Liver (tissue), 9 donors: ENCODE measurements around the gene UTP15. TPM values are rescaled to one million over a fixed set of nuclear protein-coding genes. Genes with fewer than 3 reads are reported as not detected.
A peak's percentile ranks its signal among the peaks of the same experiment; 100 is the strongest.

ENCODE experiments used
- DNase-seq: peaks from one replicate; pipeline ENCODE4 v3.0.0-alpha.2; 2017; ENCODE audit warnings: low spot score
- H3K27ac ChIP-seq, 2 donors: one replicate each; pipeline ENCODE4 v1.7.0; 2013; ENCODE audit warnings: inconsistent platforms in 2 of 2, low read length in 2 of 2, control low read depth in 1 of 2, low read depth in 1 of 2, mild to moderate bottlenecking in 1 of 2
- H3K27me3 ChIP-seq, 4 donors: one replicate each; pipeline versions ENCODE4 v1.6.1 to v1.7.0; 2013; ENCODE audit warnings: low read length in 3 of 4, inconsistent platforms in 1 of 4, mild to moderate bottlenecking in 1 of 4, moderate library complexity in 1 of 4; ENCODE audit not compliant: control insufficient read depth in 4 of 4, insufficient read depth in 4 of 4
- H3K36me3 ChIP-seq, 4 donors: one replicate each; pipeline versions ENCODE4 v1.6.1 to v1.7.0; 2013; ENCODE audit warnings: low read length in 3 of 4, mild to moderate bottlenecking in 3 of 4, low read depth in 1 of 4, moderate library complexity in 1 of 4; ENCODE audit not compliant: control insufficient read depth in 4 of 4, insufficient read depth in 3 of 4
- H3K4me1 ChIP-seq, 4 donors: one replicate each; pipeline versions ENCODE4 v1.6.1 to v1.7.0; 2013; ENCODE audit warnings: low read length in 3 of 4, mild to moderate bottlenecking in 3 of 4, moderate library complexity in 1 of 4; ENCODE audit not compliant: control insufficient read depth in 4 of 4, insufficient read depth in 4 of 4
- H3K4me3 ChIP-seq, 3 donors: one replicate each; pipeline versions ENCODE4 v1.6.1 to v1.7.0; 2013; ENCODE audit warnings: low read length in 3 of 3, control low read depth in 1 of 3, low read depth in 1 of 3, mild to moderate bottlenecking in 1 of 3
- H3K9ac ChIP-seq, 2 donors: one replicate each; pipeline ENCODE4 v1.7.0; 2013; ENCODE audit warnings: low read length in 2 of 2, mild to moderate bottlenecking in 2 of 2, moderate library complexity in 2 of 2, control low read depth in 1 of 2, low read depth in 1 of 2
- H3K9me3 ChIP-seq, 4 donors: one replicate each; pipeline versions ENCODE4 v1.6.1 to v1.7.0; 2013; ENCODE audit warnings: low read length in 3 of 4; ENCODE audit not compliant: control insufficient read depth in 4 of 4
- EGR1 ChIP-seq, 2 donors: IDR thresholded peaks; 2 replicates each; pipeline ENCODE4 v1.6.1; 2016 to 2018; ENCODE audit warnings: antibody characterized with exemption in 2 of 2, low read depth in 2 of 2
- FOXA1 ChIP-seq: IDR thresholded peaks from 2 replicates; pipeline ENCODE4 v1.6.1; 2016; ENCODE audit warnings: antibody characterized with exemption
- FOXA2 ChIP-seq: IDR thresholded peaks from 2 replicates; pipeline ENCODE4 v1.6.1; 2016; ENCODE audit warnings: antibody characterized with exemption
- GABPA ChIP-seq, 2 donors: IDR thresholded peaks in 1 of 2; conservative IDR thresholded peaks in 1 of 2; 2 replicates each; pipeline ENCODE4 v1.6.1; 2016; ENCODE audit warnings: antibody characterized with exemption in 2 of 2, mild to moderate bottlenecking in 1 of 2, moderate library complexity in 1 of 2
- HNF4A ChIP-seq, 2 donors: conservative IDR thresholded peaks; 2 replicates each; pipeline ENCODE4 v1.6.1; 2016; ENCODE audit warnings: antibody characterized with exemption in 2 of 2, mild to moderate bottlenecking in 2 of 2
- JUND ChIP-seq, 2 donors: IDR thresholded peaks; 2 replicates each; pipeline ENCODE4 v1.6.1; 2016; ENCODE audit warnings: antibody characterized with exemption in 2 of 2
- MAX ChIP-seq: IDR thresholded peaks from 2 replicates; pipeline ENCODE4 v1.6.1; 2016; ENCODE audit warnings: antibody characterized with exemption
- NR2F2 ChIP-seq: IDR thresholded peaks from 2 replicates; pipeline ENCODE4 v1.6.1; 2016; ENCODE audit warnings: antibody characterized with exemption
- RXRA ChIP-seq, 2 donors: IDR thresholded peaks; 2 replicates each; pipeline ENCODE4 v1.6.1; 2017 to 2018; ENCODE audit warnings: antibody characterized with exemption in 2 of 2, mild to moderate bottlenecking in 1 of 2
- SP1 ChIP-seq: IDR thresholded peaks from 2 replicates; pipeline ENCODE4 v1.6.1; 2018; ENCODE audit warnings: antibody characterized with exemption, mild to moderate bottlenecking
- TAF1 ChIP-seq: conservative IDR thresholded peaks from 2 replicates; pipeline ENCODE4 v1.6.1; 2016; ENCODE audit warnings: antibody characterized with exemption, mild to moderate bottlenecking
- YY1 ChIP-seq: IDR thresholded peaks from 2 replicates; pipeline ENCODE4 v1.6.1; 2016; ENCODE audit warnings: antibody characterized with exemption, mild to moderate bottlenecking
- ZBTB33 ChIP-seq: IDR thresholded peaks from 2 replicates; pipeline ENCODE4 v1.6.1; 2016; ENCODE audit warnings: antibody characterized with exemption
- WGBS: extraction: QIAGEN DNeasy Blood & Tissue Kit; methylation state at CpG from one replicate; pipeline ENCODE4 v1.1.7; 2013; 5-methylcytosine and 5-hydroxymethylcytosine counted together
- polyA plus RNA-seq, 2 donors: library from polyadenylated mRNA; stranded (reverse) in 1 of 2; unstranded in 1 of 2; fragments of 200-250 nt in 1 of 2; fragments of >200 nt in 1 of 2; fragmentation: Nextera tagmentation in 1 of 2; extraction: Ambion mirVana in 1 of 2; gene quantifications; one replicate each; pipeline versions ENCODE4 v1.2.1 to v1.2.3, GENCODE V29; 2013 to 2015
- total RNA-seq, 2 donors: library from RNA; depleted of rRNA; stranded (reverse); fragments of >200 nt; gene quantifications; one replicate each; pipeline ENCODE4 v1.2.3, GENCODE V29; 2014
- TF ChIP-seq, protein P1 (sequence below): fragments of 150-350 bp; IDR thresholded peaks from 2 replicates; pipeline ENCODE4 v1.5.1; 2017; ENCODE audit warnings: improper control_type of control experiment, low read depth, low read length; ENCODE audit not compliant: missing input control
- TF ChIP-seq, protein P2 (sequence below): IDR thresholded peaks from 2 replicates; pipeline ENCODE4 v1.6.1; 2016; ENCODE audit warnings: antibody characterized with exemption, mild to moderate bottlenecking
- TF ChIP-seq, protein P3 (sequence below): IDR thresholded peaks from 2 replicates; pipeline ENCODE4 v1.6.1; 2016; ENCODE audit warnings: antibody characterized with exemption
- donor health status: healthy.
- donor health status: healthy.
- donor health status: healthy.
- donor health status: healthy.
- donor health status: healthy.

Gene UTP15
- total and polyA plus RNA-seq, 4 donors, result 3.5 to 18.1 (median 5.4) TPM

GRCh38 chr5:73624888-73625287, 59.3 kb downstream of the UTP15 start:
- TF ChIP-seq JUND (IDR thresholded peaks at IDR 0.05) (no peak), EGR1 (IDR thresholded peaks at IDR 0.05; ENCODE audit: low read depth in 2 of 2) (no peak), GABPA (IDR thresholded peaks at IDR 0.05 in 1 of 2, conservative IDR thresholded peaks at IDR 0.05 in 1 of 2) (no peak), RXRA (IDR thresholded peaks at IDR 0.05) (no peak), TAF1 (no peak), MAX (no peak), YY1 (no peak), FOXA1 (no peak), SP1 (no peak), ZBTB33 (no peak), NR2F2 (no peak)
- TF ChIP-seq, protein P1, sequence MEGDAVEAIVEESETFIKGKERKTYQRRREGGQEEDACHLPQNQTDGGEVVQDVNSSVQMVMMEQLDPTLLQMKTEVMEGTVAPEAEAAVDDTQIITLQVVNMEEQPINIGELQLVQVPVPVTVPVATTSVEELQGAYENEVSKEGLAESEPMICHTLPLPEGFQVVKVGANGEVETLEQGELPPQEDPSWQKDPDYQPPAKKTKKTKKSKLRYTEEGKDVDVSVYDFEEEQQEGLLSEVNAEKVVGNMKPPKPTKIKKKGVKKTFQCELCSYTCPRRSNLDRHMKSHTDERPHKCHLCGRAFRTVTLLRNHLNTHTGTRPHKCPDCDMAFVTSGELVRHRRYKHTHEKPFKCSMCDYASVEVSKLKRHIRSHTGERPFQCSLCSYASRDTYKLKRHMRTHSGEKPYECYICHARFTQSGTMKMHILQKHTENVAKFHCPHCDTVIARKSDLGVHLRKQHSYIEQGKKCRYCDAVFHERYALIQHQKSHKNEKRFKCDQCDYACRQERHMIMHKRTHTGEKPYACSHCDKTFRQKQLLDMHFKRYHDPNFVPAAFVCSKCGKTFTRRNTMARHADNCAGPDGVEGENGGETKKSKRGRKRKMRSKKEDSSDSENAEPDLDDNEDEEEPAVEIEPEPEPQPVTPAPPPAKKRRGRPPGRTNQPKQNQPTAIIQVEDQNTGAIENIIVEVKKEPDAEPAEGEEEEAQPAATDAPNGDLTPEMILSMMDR, result no peak
- TF ChIP-seq, protein P2, sequence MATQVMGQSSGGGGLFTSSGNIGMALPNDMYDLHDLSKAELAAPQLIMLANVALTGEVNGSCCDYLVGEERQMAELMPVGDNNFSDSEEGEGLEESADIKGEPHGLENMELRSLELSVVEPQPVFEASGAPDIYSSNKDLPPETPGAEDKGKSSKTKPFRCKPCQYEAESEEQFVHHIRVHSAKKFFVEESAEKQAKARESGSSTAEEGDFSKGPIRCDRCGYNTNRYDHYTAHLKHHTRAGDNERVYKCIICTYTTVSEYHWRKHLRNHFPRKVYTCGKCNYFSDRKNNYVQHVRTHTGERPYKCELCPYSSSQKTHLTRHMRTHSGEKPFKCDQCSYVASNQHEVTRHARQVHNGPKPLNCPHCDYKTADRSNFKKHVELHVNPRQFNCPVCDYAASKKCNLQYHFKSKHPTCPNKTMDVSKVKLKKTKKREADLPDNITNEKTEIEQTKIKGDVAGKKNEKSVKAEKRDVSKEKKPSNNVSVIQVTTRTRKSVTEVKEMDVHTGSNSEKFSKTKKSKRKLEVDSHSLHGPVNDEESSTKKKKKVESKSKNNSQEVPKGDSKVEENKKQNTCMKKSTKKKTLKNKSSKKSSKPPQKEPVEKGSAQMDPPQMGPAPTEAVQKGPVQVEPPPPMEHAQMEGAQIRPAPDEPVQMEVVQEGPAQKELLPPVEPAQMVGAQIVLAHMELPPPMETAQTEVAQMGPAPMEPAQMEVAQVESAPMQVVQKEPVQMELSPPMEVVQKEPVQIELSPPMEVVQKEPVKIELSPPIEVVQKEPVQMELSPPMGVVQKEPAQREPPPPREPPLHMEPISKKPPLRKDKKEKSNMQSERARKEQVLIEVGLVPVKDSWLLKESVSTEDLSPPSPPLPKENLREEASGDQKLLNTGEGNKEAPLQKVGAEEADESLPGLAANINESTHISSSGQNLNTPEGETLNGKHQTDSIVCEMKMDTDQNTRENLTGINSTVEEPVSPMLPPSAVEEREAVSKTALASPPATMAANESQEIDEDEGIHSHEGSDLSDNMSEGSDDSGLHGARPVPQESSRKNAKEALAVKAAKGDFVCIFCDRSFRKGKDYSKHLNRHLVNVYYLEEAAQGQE, result no peak
- DNase-seq, result no peak
- H3K4me3 ChIP-seq, result no peak overlapping the region
- WGBS, result 93% methylated on average over 6 of the region's 6 CpGs
- peaks cover 12 to 31% (median 25%) of the 10 kb centered on the region in 4 donors for H3K4me1 ChIP-seq
- no peak overlapping the region for H3K9ac ChIP-seq
- no peaks in the 10 kb centered on the region for H3K27me3 ChIP-seq
- no peak overlapping the region for H3K27ac ChIP-seq
- H3K36me3 ChIP-seq, result no peaks in the 10 kb centered on the region
- H3K9me3 ChIP-seq, result no peaks in the 10 kb centered on the region

- H3K27me3 ChIP-seq, result no peaks in the 10 kb centered on the region
- WGBS, result 3% methylated on average over 33 of the region's 33 CpGs
- H3K27ac ChIP-seq, result peak overlapping the region; percentile 47 to 73
- DNase-seq, result no peak
- H3K4me1 ChIP-seq, result peaks cover 14 to 33% (median 25%) of the 10 kb centered on the region in 4 donors
- no peaks in the 10 kb centered on the region for H3K9me3 ChIP-seq
- no peak for TF ChIP-seq HNF4A (conservative IDR thresholded peaks at IDR 0.05)
- TF ChIP-seq GABPA (IDR thresholded peaks at IDR 0.05 in 1 of 2, conservative IDR thresholded peaks at IDR 0.05 in 1 of 2), result no peak
- no peak for TF ChIP-seq NR2F2
- no peak for TF ChIP-seq FOXA2
- TF ChIP-seq TAF1, result no peak
- TF ChIP-seq JUND (IDR thresholded peaks at IDR 0.05), result no peak
- no peak for TF ChIP-seq SP1
- no peak for TF ChIP-seq ZBTB33
- TF ChIP-seq, protein P3, sequence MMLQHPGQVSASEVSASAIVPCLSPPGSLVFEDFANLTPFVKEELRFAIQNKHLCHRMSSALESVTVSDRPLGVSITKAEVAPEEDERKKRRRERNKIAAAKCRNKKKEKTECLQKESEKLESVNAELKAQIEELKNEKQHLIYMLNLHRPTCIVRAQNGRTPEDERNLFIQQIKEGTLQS, result no peak
- TF ChIP-seq MAX, result no peak
- no peak for TF ChIP-seq FOXA1
- TF ChIP-seq, protein P1, result no peak
- H3K4me3 ChIP-seq, result peak overlapping the region; percentile 32 to 88 (median 62)
- H3K36me3 ChIP-seq, result no peaks in the 10 kb centered on the region
- peak overlapping the region; percentile 40 to 52 for H3K9ac ChIP-seq
Observed at GRCh38 chr5:73625372-73625943, 59.9 kb downstream of the UTP15 start.
